NCI-H146 (cell line): ENCODE data around the gene PC.

Experiments used
- DNase-seq: peaks from one replicate; lab custom pipeline; 2025; lab: John Stamatoyannopoulos, UW

PC gene

GRCh38 chr11:66853242-66854229, 104.6 kb downstream of the PC start:
- DNase-seq: no peak

DNA sequence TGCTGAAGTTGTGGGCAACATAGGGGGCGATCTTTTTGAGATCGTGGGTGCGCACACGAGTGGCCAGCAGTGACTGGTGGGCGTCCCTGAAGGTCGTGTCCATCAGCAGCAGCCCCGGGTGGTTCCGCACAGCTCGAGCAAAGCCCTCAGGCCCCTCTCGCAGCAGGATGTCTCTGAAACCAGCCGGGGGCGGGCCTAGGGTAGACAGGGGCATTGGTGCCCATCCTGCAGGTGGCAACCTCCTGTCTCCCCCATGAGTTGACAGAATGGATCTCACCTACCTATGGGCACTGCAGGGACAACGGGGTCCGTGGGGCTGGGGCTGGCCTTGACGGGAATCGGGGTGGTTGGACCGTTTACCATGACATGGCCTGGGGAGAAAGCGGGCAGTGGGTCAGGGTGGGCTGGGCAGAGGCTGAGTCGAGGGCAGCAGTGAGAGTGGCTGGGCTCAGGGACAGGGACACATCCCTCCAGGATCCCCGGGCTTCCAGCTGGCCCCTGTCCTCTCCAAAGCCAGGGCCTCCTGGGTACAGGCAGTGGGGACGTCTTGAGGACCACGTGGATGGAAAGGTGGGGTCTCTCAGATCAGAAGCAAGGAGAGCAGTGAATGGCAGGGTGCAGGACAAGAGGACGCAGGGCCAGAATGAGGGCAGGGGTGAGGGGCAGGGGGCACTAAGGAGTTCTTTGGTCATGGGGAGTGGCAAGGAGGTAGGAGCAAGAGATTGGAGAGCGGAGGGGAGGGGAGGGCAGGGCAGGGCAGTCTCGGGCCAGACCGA, 105.5 kb downstream of the PC start:
- no peak for DNase-seq

GRCh38 chr11:66851698-66852465, 106.3 kb downstream of the PC start:
- DNase-seq: no peak

GRCh38 chr11:66851239-66851596, 107.0 kb downstream of the PC start:
- no peak for DNase-seq

- DNase-seq: no peak
These were observed 107.5 kb downstream of the PC start for GRCh38 chr11:66850588-66851238.

GRCh38 chr11:66850235-66850587, 108.0 kb downstream of the PC start:
- DNase-seq: no peak

GRCh38 chr11:66849501-66850234, 108.5 kb downstream of the PC start:
- DNase-seq: no peak

GRCh38 chr11:66848671-66849500, 109.3 kb downstream of the PC start:
- DNase-seq: no peak

DNA sequence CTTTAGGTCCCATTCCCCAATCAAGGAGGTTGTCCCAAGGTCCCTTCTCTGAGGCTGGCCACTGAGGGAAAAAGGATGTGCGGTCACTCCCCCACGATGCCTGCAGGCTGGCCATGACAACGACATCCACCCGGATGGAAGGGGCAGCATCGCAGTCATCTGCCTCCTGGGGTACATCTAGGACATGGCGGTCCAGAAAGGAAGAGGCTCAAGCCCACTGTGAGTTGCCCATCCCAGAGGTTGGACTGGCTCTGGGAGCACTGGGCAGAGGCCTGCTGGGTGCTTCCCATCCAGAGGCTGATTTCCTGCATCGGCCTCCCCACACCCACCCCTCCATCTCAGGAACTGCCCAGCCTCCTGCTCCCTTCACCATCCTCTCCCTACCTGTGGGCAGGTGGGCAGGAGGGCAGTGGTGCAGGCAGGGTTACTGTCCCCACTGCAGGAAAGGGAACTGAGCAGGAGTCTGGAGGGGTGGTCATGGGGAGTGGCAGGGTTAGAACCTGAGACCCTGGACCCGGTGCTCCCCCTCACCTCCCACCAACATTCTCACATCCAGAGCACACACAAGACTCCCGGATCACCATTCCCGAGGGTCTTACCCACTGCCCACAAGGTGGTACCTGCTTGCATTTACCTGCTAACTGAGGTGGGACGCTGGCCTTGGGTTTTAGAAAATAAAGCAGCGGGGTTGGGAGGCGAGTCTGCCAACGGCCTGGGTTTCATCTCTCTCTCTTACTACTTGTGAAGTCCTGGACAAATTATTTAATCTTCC, 110.5 kb downstream of the PC start:
- DNase-seq: no peak

- no peak for DNase-seq
These were observed 111.5 kb downstream of the PC start for GRCh38 chr11:66846671-66847091.

DNA sequence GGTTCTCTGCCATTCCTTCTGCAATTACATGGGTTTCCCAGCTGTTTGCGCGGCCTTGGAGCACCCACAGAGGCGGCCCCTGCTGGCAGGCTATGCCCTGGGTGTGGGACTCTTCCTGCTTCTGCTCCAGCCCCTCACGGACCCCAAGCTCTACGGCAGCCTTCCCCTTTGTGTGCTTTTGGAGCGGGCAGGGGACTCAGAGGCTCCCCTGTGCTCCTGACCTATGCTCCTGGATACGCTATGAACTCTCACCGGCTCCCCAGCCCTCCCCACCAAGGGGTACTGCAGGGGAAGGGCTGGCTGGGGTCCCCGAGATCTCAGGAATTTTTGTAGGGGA, 112.3 kb downstream of the PC start:
- no peak for DNase-seq

DNA sequence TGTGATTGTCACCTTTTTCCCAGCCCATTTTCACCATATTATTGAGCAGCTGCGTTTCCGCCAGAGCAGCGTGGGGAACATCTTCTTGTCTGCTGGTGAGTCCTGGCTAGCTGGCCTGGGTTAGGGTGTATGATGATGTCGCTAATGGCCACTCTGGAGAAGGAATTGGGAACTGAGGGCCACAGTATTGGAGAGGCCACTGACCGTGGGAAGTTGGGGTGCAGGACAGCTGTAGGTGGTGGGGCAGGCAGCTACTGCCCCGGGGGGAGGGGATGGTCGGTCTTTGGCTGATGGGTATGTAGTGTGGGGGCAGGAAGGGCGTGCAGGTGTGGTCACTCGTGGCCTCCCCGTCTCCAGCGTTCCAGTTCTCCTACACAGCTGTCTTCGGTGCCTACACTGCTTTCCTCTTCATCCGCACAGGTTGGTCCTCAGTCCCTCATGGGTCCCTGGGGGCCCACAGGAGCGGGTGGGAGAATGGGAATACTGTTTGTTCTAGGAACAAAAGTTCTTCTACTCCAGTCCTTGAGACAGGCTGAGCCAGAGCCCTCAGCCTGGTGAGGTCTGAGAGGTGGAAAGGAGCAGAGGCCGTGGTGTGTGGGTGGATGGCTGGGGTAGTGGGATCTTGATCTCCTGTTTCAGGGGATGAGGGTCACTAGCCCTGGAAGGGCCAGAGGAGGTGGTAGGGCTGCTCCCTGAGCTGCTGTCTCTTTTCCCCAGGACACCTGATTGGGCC, 112.9 kb downstream of the PC start:
- no peak for DNase-seq

DNA sequence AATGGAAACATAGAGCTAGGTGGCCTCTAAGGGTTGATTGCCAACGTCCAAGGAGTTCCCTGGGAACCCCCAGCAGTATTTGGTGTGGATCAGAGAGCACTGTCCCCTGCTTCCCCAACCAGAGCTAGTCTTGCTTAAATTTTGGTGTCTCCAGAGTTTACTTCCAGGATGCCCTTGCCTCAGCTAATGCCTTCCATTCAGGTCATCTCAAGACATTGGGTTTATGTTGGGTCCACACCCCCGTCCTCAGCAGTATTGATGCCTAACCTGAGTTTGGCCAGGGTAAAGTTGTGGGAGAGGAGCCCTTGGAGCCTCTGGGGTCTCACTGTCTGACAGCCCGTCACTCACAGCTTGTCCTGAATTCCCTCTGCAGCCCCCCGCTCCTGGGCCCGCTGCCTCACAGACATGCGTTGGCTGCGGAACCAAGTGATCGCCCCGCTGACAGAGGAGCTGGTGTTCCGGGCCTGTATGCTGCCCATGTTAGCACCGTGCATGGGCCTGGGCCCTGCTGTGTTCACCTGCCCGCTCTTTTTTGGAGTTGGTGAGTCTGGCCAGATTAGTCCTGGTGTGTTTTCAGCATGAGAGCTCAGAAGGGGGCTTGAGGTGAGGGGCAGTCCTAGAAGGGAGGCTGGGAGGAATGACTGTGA, 113.6 kb downstream of the PC start:
- DNase-seq: no peak

DNA sequence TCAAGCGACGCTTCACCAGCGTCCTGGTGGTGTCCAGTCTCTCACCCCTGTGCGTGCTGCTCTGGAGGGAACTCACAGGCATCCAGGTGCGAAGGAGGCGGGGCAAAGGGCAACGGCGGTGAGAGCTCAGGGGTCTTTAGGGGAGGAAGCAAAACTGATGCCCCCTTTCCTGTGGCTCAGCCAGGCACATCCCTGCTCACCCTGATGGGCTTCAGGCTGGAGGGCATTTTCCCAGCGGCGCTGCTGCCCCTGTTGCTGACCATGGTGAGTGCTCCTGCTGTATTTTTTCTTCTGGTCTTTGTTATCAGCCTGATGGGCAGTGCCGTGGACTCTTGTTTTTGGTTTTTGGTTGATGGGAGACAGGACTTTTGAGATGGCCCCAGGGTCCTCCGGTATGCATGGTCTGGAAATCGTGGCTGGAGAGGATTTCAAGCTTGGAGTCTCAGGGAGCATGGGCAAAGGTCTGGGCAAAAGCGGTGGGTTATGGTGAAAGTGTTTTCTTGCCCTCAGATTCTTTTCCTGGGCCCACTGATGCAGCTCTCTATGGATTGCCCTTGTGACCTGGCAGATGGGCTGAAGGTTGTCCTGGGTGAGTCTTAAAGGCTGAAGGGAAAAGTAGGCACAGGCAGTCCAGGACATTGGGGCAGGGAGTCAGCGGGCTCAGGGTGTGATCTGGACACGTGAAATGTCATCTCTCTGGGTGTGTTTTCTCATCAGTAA, 114.2 kb downstream of the PC start:
- DNase-seq: no peak

DNA sequence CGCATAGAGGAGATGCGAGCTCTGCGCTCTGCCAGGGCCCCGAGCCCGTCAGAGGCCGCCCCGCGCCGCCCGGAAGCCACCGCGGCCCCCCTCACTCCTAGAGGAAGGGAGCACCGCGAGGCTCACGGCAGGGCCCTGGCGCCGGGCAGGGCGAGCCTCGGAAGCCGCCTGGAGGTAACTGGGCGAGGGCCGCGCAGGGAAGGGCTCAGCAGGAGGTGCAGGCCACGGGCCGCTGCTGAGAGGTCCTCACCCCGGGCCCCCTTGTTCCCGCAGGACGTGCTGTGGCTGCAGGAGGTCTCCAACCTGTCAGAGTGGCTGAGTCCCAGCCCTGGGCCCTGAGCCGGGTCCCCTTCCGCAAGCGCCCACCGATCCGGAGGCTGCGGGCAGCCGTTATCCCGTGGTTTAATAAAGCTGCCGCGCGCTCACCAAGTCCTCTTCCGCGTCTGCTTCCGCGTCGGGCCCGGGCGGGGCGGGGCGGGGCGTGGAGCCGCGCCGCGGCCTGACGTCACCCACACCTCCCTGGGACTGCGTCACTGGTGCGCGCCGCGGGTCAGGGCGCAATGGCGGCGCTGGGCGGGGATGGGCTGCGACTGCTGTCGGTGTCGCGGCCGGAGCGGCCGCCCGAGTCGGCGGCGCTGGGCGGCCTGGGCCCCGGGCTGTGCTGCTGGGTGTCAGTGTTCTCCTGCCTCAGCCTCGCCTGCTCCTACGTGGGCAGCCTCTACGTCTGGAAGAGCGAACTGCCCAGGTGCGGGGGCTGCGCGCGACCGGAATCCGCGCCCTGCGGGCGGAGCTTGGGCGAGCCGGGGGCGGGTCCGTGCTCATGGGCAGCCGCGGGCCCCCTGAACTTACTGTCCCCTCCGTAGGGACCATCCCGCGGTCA, 115.0 kb downstream of the PC start, which contains the start of gene RCE1:
TSS of gene RCE1 (plus strand) at position 546 of the 880 bp plus-strand sequence. CDS start at position 561, 15 bp downstream.
- peak; percentile 89 for DNase-seq

DNA sequence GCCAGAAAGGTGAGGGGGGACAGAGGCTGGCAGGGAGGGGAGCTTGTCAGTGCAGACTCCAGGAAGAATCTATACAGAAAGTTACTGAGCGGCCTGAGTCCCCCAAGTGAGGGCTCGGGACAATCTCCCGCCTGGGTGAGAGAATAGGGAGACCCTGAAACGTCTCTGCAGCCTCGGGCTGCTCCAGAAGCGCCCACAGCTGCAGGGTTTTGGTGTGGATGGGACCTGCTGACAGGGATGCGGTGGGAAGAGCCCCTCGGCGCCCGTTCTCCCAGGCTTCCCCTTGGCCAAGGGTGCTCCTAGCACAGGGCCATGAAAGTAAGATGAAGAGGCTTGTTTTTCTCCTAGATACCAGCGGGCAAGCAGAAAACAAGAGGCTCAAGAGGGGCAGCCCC, 115.7 kb downstream of the PC start:
- DNase-seq: no peak

- no peak for DNase-seq
These were observed 116.3 kb downstream of the PC start for GRCh38 chr11:66841861-66842260.
